ENCODE results near the gene SLC12A6. TPM values are rescaled to one million over a fixed set of nuclear protein-coding genes. Genes with fewer than 3 reads are reported as not detected.

Gene SLC12A6
- total RNA-seq, 4 donors from 2014 or later: 32.6 to 47.8 (median 42.1) TPM

DNA sequence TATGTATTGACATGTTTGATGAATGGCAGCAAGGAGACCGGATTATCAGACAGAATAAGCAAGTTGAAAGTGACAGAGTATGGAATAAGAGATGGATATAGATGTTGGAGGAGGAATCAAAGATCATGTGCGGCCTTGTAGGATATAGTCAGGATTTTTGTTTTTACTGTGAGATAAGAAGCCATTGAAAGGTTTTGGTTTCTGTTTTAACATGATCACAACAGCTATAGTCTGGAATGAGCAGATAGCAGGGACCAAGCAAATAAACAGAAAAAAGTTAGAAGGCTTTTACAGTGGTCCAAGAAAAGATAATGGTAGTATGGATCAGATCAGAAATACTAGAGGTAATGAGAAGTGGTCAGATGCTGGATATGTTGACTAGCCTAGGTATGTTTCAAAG lies 52.6 kb downstream of the SLC12A6 start:
- no peak for TF ChIP-seq POLR2A (IDR thresholded peaks at IDR 0.05)
- TF ChIP-seq, protein P1, sequence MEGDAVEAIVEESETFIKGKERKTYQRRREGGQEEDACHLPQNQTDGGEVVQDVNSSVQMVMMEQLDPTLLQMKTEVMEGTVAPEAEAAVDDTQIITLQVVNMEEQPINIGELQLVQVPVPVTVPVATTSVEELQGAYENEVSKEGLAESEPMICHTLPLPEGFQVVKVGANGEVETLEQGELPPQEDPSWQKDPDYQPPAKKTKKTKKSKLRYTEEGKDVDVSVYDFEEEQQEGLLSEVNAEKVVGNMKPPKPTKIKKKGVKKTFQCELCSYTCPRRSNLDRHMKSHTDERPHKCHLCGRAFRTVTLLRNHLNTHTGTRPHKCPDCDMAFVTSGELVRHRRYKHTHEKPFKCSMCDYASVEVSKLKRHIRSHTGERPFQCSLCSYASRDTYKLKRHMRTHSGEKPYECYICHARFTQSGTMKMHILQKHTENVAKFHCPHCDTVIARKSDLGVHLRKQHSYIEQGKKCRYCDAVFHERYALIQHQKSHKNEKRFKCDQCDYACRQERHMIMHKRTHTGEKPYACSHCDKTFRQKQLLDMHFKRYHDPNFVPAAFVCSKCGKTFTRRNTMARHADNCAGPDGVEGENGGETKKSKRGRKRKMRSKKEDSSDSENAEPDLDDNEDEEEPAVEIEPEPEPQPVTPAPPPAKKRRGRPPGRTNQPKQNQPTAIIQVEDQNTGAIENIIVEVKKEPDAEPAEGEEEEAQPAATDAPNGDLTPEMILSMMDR (IDR thresholded peaks at IDR 0.05): no peak
- H3K4me1 ChIP-seq: no peaks in the 10 kb centered on the region
- H3K9me3 ChIP-seq: no peaks in the 10 kb centered on the region
- H3K27me3 ChIP-seq: no peaks in the 10 kb centered on the region
- no peak overlapping the region for H3K27ac ChIP-seq
- 94 to 95% methylated on average over 2 of the region's 2 CpGs for WGBS, 2 donors
- no peak for DNase-seq
- intact Hi-C loops (cut with DNase I): no loop called here
- no peaks in the 10 kb centered on the region for H3K36me3 ChIP-seq
- no peak overlapping the region for H3K4me3 ChIP-seq (replicated peaks in 1 of 3)

GRCh38 chr15:34282384-34282783 lies 55.2 kb downstream of the SLC12A6 start:
- no peaks in the 10 kb centered on the region for H3K4me1 ChIP-seq
- DNase-seq: no peak
- H3K27ac ChIP-seq: no peak overlapping the region
- intact Hi-C loops (cut with DNase I): no loop called here
- no peaks in the 10 kb centered on the region for H3K36me3 ChIP-seq
- H3K27me3 ChIP-seq: no peaks in the 10 kb centered on the region
- H3K4me3 ChIP-seq (replicated peaks in 1 of 3): no peak overlapping the region
- WGBS, 2 donors: 95% methylated on average over 1 of the region's 1 CpG
- H3K9me3 ChIP-seq: no peaks in the 10 kb centered on the region
- no peak for TF ChIP-seq POLR2A (IDR thresholded peaks at IDR 0.05)
- TF ChIP-seq, protein P1 (IDR thresholded peaks at IDR 0.05): no peak

DNA sequence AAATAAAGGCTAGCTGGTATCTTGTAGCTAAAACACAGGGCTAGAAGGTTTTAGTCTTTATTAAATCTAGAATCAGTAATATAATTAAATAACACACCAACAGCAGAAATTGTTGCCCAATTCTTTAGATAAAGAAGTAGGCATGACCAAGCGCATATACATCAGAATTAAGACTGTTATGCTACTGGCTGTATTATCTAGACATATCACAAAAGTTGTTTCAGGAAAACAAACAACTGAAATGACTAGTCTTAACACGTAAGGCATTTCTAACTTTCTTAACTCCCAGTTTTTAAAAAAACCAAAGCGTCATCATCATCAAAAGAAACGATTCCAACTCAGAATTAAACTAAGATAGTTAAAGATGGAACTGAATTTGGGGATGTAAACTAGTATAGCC lies 57.4 kb downstream of the SLC12A6 start:
- WGBS, 2 donors: 95 to 96% methylated on average over 4 of the region's 4 CpGs
- no peak for DNase-seq
- intact Hi-C loops (cut with DNase I): no loop called here

DNA sequence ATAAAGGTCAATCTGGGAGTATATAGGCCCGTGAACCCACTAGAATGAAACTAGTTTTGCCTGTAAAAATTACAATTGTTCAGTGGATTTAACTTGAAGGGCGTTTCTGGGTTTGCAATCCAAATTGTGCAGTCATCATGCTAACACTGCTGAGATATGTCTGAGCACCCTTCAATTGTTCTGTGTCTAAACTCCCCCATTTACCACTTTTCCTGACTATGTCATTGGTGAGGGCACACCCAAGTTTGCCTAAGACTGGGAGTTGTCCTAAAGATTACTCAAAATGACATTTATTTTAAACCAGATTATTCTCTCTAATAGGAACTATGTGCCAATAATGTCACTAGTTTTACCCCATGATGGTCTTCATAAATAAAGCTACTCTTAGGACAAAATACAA lies 58.2 kb downstream of the SLC12A6 start:
- Histone ChIP-seq H3K36me3 (no peaks in the 10 kb centered on the region), H3K9me3 (no peaks in the 10 kb centered on the region), H3K4me3 (replicated peaks in 1 of 3) (no peak overlapping the region), H3K27ac (no peak overlapping the region), H3K27me3 (no peaks in the 10 kb centered on the region), H3K4me1 (no peaks in the 10 kb centered on the region)
- intact Hi-C loops (cut with DNase I): no loop called here
- TF ChIP-seq, protein P1 (IDR thresholded peaks at IDR 0.05): no peak
- no peak for TF ChIP-seq POLR2A (IDR thresholded peaks at IDR 0.05)
- no peak for DNase-seq
- WGBS, 2 donors: 85 to 88% methylated on average over 2 of the region's 2 CpGs

More for the DNA sequence above, 57.4 kb downstream of the SLC12A6 start:
- TF ChIP-seq, protein P1 (IDR thresholded peaks at IDR 0.05): no peak
- TF ChIP-seq POLR2A (IDR thresholded peaks at IDR 0.05): no peak
- Histone ChIP-seq H3K9me3 (no peaks in the 10 kb centered on the region), H3K36me3 (no peaks in the 10 kb centered on the region), H3K4me3 (replicated peaks in 1 of 3) (no peak overlapping the region), H3K4me1 (no peaks in the 10 kb centered on the region), H3K27ac (no peak overlapping the region), H3K27me3 (no peaks in the 10 kb centered on the region)

- TF ChIP-seq, protein P1 (IDR thresholded peaks at IDR 0.05): no peak
- TF ChIP-seq POLR2A (IDR thresholded peaks at IDR 0.05): no peak
- H3K36me3 ChIP-seq: no peaks in the 10 kb centered on the region
- H3K27me3 ChIP-seq: no peaks in the 10 kb centered on the region
- intact Hi-C loops (cut with DNase I): no loop called here
- no peak overlapping the region for H3K4me3 ChIP-seq (replicated peaks in 1 of 3)
- no peak for DNase-seq
- H3K27ac ChIP-seq: no peak overlapping the region
- WGBS, 2 donors: 93 to 95% methylated on average over 1 of the region's 1 CpG
- no peaks in the 10 kb centered on the region for H3K9me3 ChIP-seq
- peaks cover 0 to 5% of the 10 kb centered on the region in 2 donors for H3K4me1 ChIP-seq
Observed at GRCh38 chr15:34275721-34276120, 61.9 kb downstream of the SLC12A6 start.
